Measurements from ENCODE around the gene FHIT. TPM values are rescaled to one million over a fixed set of nuclear protein-coding genes. Genes with fewer than 3 reads are reported as not detected.

Gene FHIT
- total RNA-seq, 4 donors from 2014 or later, result 3.2 to 10.9 (median 6.4) TPM

- TF ChIP-seq CTCF (IDR thresholded peaks at IDR 0.05), result no peak
- DNase-seq (ENCODE audit: low spot score), result no peak
- no peak for ATAC-seq (ENCODE audit: low FRiP score)
Observed at GRCh38 chr3:60383345-60383744, 867.9 kb downstream of the FHIT start.

GRCh38 chr3:60366486-60366885 lies 884.8 kb downstream of the FHIT start:
- DNase-seq (ENCODE audit: low spot score), result no peak
- ATAC-seq (ENCODE audit: low FRiP score), result no peak
- no peak for TF ChIP-seq CTCF (IDR thresholded peaks at IDR 0.05)

- DNase-seq (ENCODE audit: low spot score) (no peak), ATAC-seq (ENCODE audit: low FRiP score) (no peak)
- TF ChIP-seq CTCF (IDR thresholded peaks at IDR 0.05), result no peak
Observed at GRCh38 chr3:60365360-60365759, 885.9 kb downstream of the FHIT start.

GRCh38 chr3:60364475-60364874 lies 886.8 kb downstream of the FHIT start:
- no peak for TF ChIP-seq CTCF (IDR thresholded peaks at IDR 0.05)
- no peak for DNase-seq (ENCODE audit: low spot score)

GRCh38 chr3:60363817-60364216 lies 887.4 kb downstream of the FHIT start:
- TF ChIP-seq CTCF (IDR thresholded peaks at IDR 0.05), result no peak
- no peak for ATAC-seq (ENCODE audit: low FRiP score)
- no peak for DNase-seq (ENCODE audit: low spot score)

More at GRCh38 chr3:60364475-60364874, 886.8 kb downstream of the FHIT start:
- no peak for ATAC-seq (ENCODE audit: low FRiP score)

DNA sequence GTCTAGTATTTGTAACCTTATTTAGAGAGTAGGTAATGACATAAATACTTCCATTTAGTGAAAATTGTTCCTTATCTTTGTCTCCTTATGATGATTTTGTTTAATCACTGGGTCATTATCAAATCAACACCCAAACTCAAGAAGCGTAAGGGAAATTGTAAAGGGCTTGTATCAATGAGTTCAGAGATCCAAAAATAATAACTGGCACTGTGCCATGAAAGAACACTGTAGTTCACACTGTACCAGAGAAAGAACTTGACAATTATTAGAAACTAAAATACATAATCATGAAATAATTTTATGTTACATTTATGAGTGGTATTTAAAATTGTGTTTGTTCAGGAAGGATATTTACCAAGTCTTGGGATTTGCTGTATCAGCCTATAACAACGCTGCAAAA lies 895.4 kb downstream of the FHIT start:
- TF ChIP-seq CTCF (IDR thresholded peaks at IDR 0.05), result no peak
- no peak for ATAC-seq (ENCODE audit: low FRiP score)

DNA sequence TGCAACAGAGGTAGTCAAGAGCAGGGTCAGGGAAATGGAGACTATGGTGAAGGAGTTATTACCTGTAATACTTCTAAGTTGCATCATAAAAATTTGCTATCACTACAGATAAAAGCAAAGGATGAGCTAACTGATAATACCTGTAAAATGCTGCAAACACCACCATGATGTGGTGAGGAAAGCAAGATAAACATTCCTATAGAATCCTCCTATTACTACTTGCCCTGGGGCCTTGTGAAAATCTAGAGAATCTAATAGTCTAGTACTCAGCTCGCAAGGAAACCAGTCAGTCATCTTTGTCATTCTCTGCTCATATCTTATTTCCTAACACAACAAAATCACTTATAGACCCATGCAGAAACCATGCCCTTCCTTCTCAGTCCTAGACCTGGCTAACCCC lies 899.8 kb downstream of the FHIT start:
- ATAC-seq (ENCODE audit: low FRiP score) (no peak), DNase-seq (ENCODE audit: low spot score) (no peak)
- no peak for TF ChIP-seq CTCF (IDR thresholded peaks at IDR 0.05)

More for the DNA sequence above, 895.4 kb downstream of the FHIT start:
- DNase-seq (ENCODE audit: low spot score), result no peak

Data from omental fat pad (tissue), 4 donors.